ENCODE data around the gene RND2. TPM values are rescaled to one million over a fixed set of nuclear protein-coding genes. Genes with fewer than 3 reads are reported as not detected.

RND2 gene
- total and polyA plus RNA-seq, 8 donors, result 0.73 to 2.0 (median 1.7) TPM

DNA sequence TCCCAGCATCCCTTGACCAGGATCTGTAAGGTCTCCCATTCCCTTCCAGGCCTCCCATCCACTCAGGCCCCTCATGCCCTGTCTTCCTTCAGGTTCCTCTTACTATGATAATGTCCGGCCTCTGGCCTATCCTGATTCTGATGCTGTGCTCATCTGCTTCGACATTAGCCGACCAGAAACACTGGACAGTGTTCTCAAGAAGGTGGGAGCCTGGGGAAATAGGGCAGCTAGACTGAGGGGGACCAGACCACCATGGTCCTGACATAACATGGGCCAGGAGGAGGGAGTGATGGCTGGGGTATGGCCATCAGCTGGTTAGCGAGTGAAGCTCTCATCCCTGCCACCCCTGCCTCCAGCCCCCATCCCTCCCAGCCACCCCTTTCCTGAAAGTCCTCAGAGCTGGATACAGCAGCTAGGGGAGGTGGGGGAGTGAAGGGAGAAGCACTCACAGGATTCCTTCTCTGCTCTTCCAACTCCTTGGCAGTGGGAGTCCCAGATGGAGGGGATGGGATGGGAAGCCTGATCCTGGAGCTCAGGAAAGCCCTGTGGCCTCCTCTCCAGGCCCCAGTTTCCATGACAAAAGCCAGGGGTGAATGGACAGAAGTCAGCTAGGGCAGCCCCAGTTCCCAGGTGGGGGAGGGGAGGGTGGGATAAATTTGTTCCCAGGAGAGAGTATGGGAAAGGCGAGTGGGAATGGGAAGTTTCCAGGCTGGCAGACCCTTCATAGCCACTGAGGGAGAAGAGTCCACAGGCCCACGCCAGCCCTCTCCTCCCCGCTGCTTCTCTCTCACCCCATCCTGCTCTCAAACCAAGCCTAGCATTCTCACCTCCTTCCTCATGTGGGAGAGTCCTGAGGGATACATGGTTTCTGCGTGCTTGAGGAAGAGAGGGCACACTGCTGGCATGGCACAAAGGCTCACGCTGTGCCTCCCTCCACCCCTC is 2.3 kb downstream of the RND2 start:
- Histone ChIP-seq H3K27me3 (no peaks in the 10 kb centered on the region), H3K36me3 (no peaks in the 10 kb centered on the region), H3K9me3 (no peaks in the 10 kb centered on the region), H3K27ac (no peak overlapping the region), H3K4me3 (no peak overlapping the region), H3K4me1 (peaks cover 0 to 26% of the 10 kb centered on the region in 2 donors)
- intact Hi-C loops (cut with DNase I), result loop anchor here in 1 of 2 donors (10.0 kb wide), 1 partner anchor 287 kb away; no protein-coding TSS in a partner anchor
- TF ChIP-seq, protein P1, sequence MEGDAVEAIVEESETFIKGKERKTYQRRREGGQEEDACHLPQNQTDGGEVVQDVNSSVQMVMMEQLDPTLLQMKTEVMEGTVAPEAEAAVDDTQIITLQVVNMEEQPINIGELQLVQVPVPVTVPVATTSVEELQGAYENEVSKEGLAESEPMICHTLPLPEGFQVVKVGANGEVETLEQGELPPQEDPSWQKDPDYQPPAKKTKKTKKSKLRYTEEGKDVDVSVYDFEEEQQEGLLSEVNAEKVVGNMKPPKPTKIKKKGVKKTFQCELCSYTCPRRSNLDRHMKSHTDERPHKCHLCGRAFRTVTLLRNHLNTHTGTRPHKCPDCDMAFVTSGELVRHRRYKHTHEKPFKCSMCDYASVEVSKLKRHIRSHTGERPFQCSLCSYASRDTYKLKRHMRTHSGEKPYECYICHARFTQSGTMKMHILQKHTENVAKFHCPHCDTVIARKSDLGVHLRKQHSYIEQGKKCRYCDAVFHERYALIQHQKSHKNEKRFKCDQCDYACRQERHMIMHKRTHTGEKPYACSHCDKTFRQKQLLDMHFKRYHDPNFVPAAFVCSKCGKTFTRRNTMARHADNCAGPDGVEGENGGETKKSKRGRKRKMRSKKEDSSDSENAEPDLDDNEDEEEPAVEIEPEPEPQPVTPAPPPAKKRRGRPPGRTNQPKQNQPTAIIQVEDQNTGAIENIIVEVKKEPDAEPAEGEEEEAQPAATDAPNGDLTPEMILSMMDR (IDR thresholded peaks at IDR 0.05), result no peak
- DNase-seq (no peak), ATAC-seq (no peak)

DNA sequence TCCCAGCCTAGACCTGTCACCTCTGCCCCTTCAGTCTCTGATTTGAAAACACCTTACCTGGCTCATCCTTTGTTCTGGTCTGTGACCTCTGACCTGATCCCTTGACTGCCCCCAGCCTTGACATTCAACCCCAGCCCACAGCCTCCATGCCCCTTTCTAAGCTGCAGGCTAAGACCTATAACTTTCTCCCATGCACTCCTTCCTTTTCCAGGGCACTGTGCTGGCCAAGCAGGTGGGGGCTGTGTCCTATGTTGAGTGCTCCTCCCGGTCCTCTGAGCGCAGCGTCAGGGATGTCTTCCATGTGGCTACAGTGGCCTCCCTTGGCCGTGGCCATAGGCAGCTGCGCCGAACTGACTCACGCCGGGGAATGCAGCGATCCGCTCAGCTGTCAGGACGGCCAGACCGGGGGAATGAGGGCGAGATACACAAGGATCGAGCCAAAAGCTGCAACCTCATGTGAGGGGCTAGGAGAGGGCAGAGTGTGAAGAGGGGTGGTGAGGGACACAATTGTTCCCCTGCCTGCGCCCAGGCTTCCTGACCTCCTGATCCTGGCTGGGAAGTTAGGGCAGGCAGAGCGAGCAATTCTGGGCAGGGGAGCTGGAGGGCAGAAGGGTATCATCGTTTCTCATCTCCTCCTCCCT is 3.3 kb downstream of the RND2 start:
- intact Hi-C loops (cut with DNase I), result loop anchor here in 1 of 2 donors (10.0 kb wide), 1 partner anchor 286 kb away; no protein-coding TSS in a partner anchor
- Histone ChIP-seq H3K27ac (no peak overlapping the region), H3K27me3 (no peaks in the 10 kb centered on the region), H3K36me3 (no peaks in the 10 kb centered on the region), H3K9me3 (no peaks in the 10 kb centered on the region), H3K4me1 (peaks cover 0 to 16% of the 10 kb centered on the region in 2 donors), H3K4me3 (no peak overlapping the region)
- no peak for DNase-seq
- no peak for ATAC-seq
- TF ChIP-seq, protein P1 (IDR thresholded peaks at IDR 0.05), result no peak

DNA sequence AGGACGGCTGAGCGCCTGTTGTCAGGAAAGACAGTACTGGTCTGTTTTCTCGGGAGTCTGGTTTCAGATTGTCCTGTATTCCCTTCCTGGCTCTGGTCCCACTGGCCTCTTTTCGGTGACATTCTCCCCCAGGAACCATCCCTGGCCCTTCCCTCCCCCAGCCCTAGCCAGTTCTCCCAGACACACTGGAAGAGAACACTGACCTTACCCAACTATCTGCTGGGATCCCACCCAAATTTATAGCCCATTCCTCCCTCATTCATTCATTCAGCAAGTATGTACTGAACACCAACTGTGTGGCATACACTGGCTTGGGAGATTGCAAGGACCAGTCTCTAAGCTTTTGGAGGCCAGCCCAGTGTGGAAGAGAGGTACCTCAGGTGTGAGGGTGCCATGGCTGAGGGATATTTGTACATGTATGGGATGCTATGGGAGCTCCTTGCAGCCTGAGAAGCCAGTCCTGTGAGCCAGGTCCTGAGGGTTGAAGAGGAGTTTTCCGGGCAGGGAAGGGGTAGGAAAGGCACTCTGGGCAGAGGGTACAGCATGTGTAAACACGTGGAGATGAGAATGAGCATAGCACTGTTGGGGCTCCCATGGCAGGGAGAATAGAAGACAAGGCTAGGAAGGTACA is 5.2 kb downstream of the RND2 start:
- Histone ChIP-seq H3K27me3 (no peaks in the 10 kb centered on the region), H3K4me3 (no peak overlapping the region), H3K27ac (no peak overlapping the region), H3K36me3 (no peaks in the 10 kb centered on the region), H3K4me1 (no peaks in the 10 kb centered on the region), H3K9me3 (no peaks in the 10 kb centered on the region)
- DNase-seq, result no peak
- TF ChIP-seq, protein P1 (IDR thresholded peaks at IDR 0.05), result no peak
- no peak for ATAC-seq
- intact Hi-C loops (cut with DNase I), result no loop called here

DNA sequence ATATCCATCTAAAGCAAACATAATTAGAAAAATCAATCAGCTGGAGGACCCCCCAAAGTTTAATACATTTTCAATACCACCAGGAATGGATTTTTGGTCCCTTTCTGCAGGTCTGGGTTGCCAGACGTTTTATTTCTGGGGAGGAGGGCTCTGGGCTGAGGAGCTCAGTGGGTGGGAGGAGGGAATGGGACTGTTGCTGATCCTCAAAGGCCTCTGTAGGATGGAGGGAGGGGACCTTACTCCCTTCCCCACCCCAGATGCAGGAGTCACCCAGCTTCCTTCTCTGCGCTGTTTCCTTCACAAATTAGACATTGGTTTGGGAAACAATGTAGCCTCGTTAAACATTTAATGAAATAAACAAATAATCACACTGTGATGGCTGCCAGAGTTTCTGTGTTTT is 6.6 kb downstream of the RND2 start:
- intact Hi-C loops (cut with DNase I), result no loop called here
- ATAC-seq (no peak), DNase-seq (no peak)
- TF ChIP-seq, protein P1 (IDR thresholded peaks at IDR 0.05), result no peak
- H3K9me3 ChIP-seq, result no peaks in the 10 kb centered on the region
- no peaks in the 10 kb centered on the region for H3K36me3 ChIP-seq
- no peaks in the 10 kb centered on the region for H3K4me1 ChIP-seq
- H3K27ac ChIP-seq, result no peak overlapping the region
- no peaks in the 10 kb centered on the region for H3K27me3 ChIP-seq
- no peak overlapping the region for H3K4me3 ChIP-seq
